SK-N-SH (cell line): Measurements from ENCODE around the gene FGFBP1.

Experiments
- EP300 ChIP-seq, 2 experiments: IDR thresholded peaks; 2 replicates each; pipeline versions ENCODE4 v1.4.0 to v1.6.1; 2012; ENCODE audit warnings: borderline replicate concordance in 1 of 2, low read depth in 1 of 2, low read length in 1 of 2
- MEF2A ChIP-seq: IDR thresholded peaks from 2 replicates; pipeline ENCODE4 v1.4.0; 2012; ENCODE audit warnings: low read depth, borderline replicate concordance
- TAF1 ChIP-seq: IDR thresholded peaks from 2 replicates; pipeline ENCODE4 v1.6.1; 2012; ENCODE audit warnings: low read depth, mild to moderate bottlenecking, low read length, moderate library complexity, borderline replicate concordance
- YY1 ChIP-seq: IDR thresholded peaks from 2 replicates; pipeline ENCODE4 v1.4.0; 2012; ENCODE audit warnings: low read depth, mild to moderate bottlenecking
- TF ChIP-seq, protein P1 (sequence below): fragments of 200-600 bp; sonication (generic); IDR thresholded peaks from 2 replicates; pipeline ENCODE4 v1.6.1; 2017; ENCODE audit warnings: antibody characterized with exemption, mild to moderate bottlenecking, moderate library complexity
- TF ChIP-seq, protein P2 (sequence below): IDR thresholded peaks from 2 replicates; pipeline ENCODE4 v1.4.0; 2012; ENCODE audit warnings: low read depth
- TF ChIP-seq, protein P3 (sequence below): IDR thresholded peaks from 2 replicates; pipeline ENCODE4; 2012
- TF ChIP-seq, protein P4 (sequence below): IDR thresholded peaks from 2 replicates; pipeline ENCODE4 v1.6.1; 2012; ENCODE audit warnings: mild to moderate bottlenecking, low read depth, low read length, moderate library complexity

DNA sequence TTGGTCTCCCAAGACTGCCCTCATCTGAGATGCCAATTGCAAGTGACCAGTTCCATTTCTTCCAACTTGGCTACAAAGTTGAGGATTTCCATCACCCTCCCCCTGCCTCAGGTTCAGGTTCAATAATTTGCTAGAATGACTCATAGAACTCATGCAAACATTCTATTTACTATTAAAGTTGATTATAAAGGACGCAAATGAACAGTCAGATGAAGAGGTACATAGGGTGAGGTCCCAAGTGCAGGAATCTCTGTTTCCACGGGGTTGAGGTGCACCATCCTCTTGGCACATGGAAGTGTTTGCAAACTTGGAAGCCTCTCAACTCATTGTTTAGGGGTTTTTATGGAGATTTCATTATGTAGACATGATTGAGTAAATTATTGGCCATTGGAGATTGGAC lies 41.0 kb downstream of the FGFBP1 start:
- TF ChIP-seq YY1 = no peak
- TF ChIP-seq, protein P1, sequence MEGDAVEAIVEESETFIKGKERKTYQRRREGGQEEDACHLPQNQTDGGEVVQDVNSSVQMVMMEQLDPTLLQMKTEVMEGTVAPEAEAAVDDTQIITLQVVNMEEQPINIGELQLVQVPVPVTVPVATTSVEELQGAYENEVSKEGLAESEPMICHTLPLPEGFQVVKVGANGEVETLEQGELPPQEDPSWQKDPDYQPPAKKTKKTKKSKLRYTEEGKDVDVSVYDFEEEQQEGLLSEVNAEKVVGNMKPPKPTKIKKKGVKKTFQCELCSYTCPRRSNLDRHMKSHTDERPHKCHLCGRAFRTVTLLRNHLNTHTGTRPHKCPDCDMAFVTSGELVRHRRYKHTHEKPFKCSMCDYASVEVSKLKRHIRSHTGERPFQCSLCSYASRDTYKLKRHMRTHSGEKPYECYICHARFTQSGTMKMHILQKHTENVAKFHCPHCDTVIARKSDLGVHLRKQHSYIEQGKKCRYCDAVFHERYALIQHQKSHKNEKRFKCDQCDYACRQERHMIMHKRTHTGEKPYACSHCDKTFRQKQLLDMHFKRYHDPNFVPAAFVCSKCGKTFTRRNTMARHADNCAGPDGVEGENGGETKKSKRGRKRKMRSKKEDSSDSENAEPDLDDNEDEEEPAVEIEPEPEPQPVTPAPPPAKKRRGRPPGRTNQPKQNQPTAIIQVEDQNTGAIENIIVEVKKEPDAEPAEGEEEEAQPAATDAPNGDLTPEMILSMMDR = no peak
- TF ChIP-seq, protein P2, sequence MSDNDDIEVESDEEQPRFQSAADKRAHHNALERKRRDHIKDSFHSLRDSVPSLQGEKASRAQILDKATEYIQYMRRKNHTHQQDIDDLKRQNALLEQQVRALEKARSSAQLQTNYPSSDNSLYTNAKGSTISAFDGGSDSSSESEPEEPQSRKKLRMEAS = no peak
- no peak for TF ChIP-seq EP300 (IDR thresholded peaks at IDR 0.05; ENCODE audit: borderline replicate concordance in 1 of 2, low read depth in 1 of 2, low read length in 1 of 2)
- no peak for TF ChIP-seq MEF2A
- no peak for TF ChIP-seq TAF1
- TF ChIP-seq, protein P3, sequence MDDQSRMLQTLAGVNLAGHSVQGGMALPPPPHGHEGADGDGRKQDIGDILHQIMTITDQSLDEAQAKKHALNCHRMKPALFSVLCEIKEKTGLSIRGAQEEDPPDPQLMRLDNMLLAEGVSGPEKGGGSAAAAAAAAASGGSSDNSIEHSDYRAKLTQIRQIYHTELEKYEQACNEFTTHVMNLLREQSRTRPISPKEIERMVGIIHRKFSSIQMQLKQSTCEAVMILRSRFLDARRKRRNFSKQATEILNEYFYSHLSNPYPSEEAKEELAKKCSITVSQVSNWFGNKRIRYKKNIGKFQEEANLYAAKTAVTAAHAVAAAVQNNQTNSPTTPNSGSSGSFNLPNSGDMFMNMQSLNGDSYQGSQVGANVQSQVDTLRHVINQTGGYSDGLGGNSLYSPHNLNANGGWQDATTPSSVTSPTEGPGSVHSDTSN = no peak
- TF ChIP-seq, protein P4, sequence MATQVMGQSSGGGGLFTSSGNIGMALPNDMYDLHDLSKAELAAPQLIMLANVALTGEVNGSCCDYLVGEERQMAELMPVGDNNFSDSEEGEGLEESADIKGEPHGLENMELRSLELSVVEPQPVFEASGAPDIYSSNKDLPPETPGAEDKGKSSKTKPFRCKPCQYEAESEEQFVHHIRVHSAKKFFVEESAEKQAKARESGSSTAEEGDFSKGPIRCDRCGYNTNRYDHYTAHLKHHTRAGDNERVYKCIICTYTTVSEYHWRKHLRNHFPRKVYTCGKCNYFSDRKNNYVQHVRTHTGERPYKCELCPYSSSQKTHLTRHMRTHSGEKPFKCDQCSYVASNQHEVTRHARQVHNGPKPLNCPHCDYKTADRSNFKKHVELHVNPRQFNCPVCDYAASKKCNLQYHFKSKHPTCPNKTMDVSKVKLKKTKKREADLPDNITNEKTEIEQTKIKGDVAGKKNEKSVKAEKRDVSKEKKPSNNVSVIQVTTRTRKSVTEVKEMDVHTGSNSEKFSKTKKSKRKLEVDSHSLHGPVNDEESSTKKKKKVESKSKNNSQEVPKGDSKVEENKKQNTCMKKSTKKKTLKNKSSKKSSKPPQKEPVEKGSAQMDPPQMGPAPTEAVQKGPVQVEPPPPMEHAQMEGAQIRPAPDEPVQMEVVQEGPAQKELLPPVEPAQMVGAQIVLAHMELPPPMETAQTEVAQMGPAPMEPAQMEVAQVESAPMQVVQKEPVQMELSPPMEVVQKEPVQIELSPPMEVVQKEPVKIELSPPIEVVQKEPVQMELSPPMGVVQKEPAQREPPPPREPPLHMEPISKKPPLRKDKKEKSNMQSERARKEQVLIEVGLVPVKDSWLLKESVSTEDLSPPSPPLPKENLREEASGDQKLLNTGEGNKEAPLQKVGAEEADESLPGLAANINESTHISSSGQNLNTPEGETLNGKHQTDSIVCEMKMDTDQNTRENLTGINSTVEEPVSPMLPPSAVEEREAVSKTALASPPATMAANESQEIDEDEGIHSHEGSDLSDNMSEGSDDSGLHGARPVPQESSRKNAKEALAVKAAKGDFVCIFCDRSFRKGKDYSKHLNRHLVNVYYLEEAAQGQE = no peak
